MM.1S (cell line): ENCODE data around the gene WDR17.
A peak's percentile ranks its signal among the peaks of the same experiment; 100 is the strongest.

Experiments used
- DNase-seq: peaks from one replicate; pipeline ENCODE4 v3.0.0-alpha.2; 2015
- H2AFZ ChIP-seq: fragments of 300-600 bp; sonication (generic); 2 replicates; pipeline ENCODE4 v1.6.0; 2016; ENCODE audit warnings: antibody characterized with exemption, low read length
- H3F3A ChIP-seq: fragments of 300-600 bp; sonication (generic); 2 replicates; pipeline ENCODE4 v1.6.1; 2016; ENCODE audit warnings: mild to moderate bottlenecking, antibody characterized with exemption, low read length, moderate library complexity, mixed read lengths; ENCODE audit not compliant: insufficient read depth
- H3K27ac ChIP-seq: fragments of 300-600 bp; sonication (generic); 2 replicates; pipeline ENCODE4 v1.5.1; 2016; ENCODE audit warnings: mild to moderate bottlenecking, low read length
- H3K27me3 ChIP-seq: fragments of 300-600 bp; sonication (generic); replicated peaks from 2 replicates; pipeline ENCODE4 v1.6.0; 2016; ENCODE audit warnings: low read length; ENCODE audit not compliant: insufficient read depth
- H3K36me3 ChIP-seq: fragments of 300-600 bp; sonication (generic); replicated peaks from 2 replicates; pipeline ENCODE4 v1.6.1; 2016; ENCODE audit warnings: mild to moderate bottlenecking, low read length, mixed read lengths; ENCODE audit not compliant: insufficient read depth
- H3K4me1 ChIP-seq: fragments of 300-600 bp; sonication (generic); 2 replicates; pipeline ENCODE4 v1.6.1; 2016; ENCODE audit warnings: low read length, mixed read lengths
- H3K4me2 ChIP-seq: fragments of 300-600 bp; sonication (generic); 2 replicates; pipeline ENCODE4 v1.6.0; 2016; ENCODE audit warnings: low read depth, low read length
- H3K4me3 ChIP-seq: fragments of 300-600 bp; sonication (generic); 2 replicates; pipeline ENCODE4 v1.5.1; 2016; ENCODE audit warnings: low read length, mixed read lengths
- H3K79me2 ChIP-seq: fragments of 300-600 bp; sonication (generic); 2 replicates; pipeline ENCODE4 v1.6.1; 2016; ENCODE audit warnings: mixed run types, low read length, mixed read lengths
- H3K9ac ChIP-seq: fragments of 300-600 bp; sonication (generic); 2 replicates; pipeline ENCODE4 v1.6.1; 2016; ENCODE audit warnings: low read length, mixed read lengths
- H3K9me2 ChIP-seq: fragments of 300-600 bp; sonication (generic); replicated peaks from 2 replicates; pipeline ENCODE4 v1.6.1; 2016; ENCODE audit warnings: mild to moderate bottlenecking, low read length, mixed read lengths; ENCODE audit not compliant: insufficient read depth
- H3K9me3 ChIP-seq: fragments of 300-600 bp; sonication (generic); replicated peaks from 2 replicates; pipeline ENCODE4 v1.6.1; 2016; ENCODE audit warnings: mild to moderate bottlenecking, low read length, mixed read lengths; ENCODE audit not compliant: insufficient read depth
- H4K20me1 ChIP-seq: fragments of 300-600 bp; sonication (generic); 2 replicates; pipeline ENCODE4 v1.6.1; 2016; ENCODE audit warnings: mild to moderate bottlenecking, low read length, moderate library complexity, mixed read lengths; ENCODE audit not compliant: insufficient read depth
- CTCF ChIP-seq: fragments of 300-600 bp; sonication (generic); IDR thresholded peaks from 2 replicates; pipeline ENCODE4 v1.5.1; 2016; ENCODE audit warnings: antibody characterized with exemption, low read length, mixed read lengths
- EZH2 ChIP-seq: fragments of 300-600 bp; sonication (generic); optimal IDR thresholded peaks from 2 replicates; pipeline ENCODE3; 2017; ENCODE audit warnings: low read depth, mild to moderate bottlenecking, antibody characterized with exemption, low read length, mixed read lengths
- EZH2phosphoT487 ChIP-seq: fragments of 300-600 bp; sonication (generic); IDR thresholded peaks from 2 replicates; pipeline ENCODE4 v1.6.1; 2018; ENCODE audit warnings: antibody characterized with exemption, low read length

WDR17 gene

GRCh38 chr4:176066757-176067156 is 1.1 kb downstream of the WDR17 start:
- no peak for DNase-seq
- Histone ChIP-seq H3K27me3 (no peaks in the 10 kb centered on the region), H2AFZ (no peak overlapping the region), H3K9ac (no peak overlapping the region), H3K4me1 (no peaks in the 10 kb centered on the region), H3K9me2 (no peaks in the 10 kb centered on the region), H3K27ac (no peak overlapping the region), H3F3A (peaks cover 6% of the 10 kb centered on the region; the same call in 1 of the 2 replicates), H4K20me1 (no peaks in the 10 kb centered on the region), H3K4me2 (0 out of 2 replicates have a peak overlapping the region, but pooled peaks have one; percentile 96), H3K4me3 (no peak overlapping the region), H3K36me3 (no peaks in the 10 kb centered on the region), H3K79me2 (no peaks in the 10 kb centered on the region), H3K9me3 (no peaks in the 10 kb centered on the region)
- no peak for TF ChIP-seq CTCF
- TF ChIP-seq EZH2, result no peak
- TF ChIP-seq EZH2phosphoT487, result no peak

GRCh38 chr4:176077561-176077960 is 11.9 kb downstream of the WDR17 start:
- Histone ChIP-seq H3K9me3 (no peaks in the 10 kb centered on the region), H3K9me2 (no peaks in the 10 kb centered on the region), H3F3A (no peaks in the 10 kb centered on the region), H2AFZ (no peak overlapping the region), H3K4me2 (no peak overlapping the region), H3K79me2 (no peaks in the 10 kb centered on the region), H4K20me1 (no peaks in the 10 kb centered on the region), H3K4me1 (no peaks in the 10 kb centered on the region), H3K27ac (no peak overlapping the region), H3K9ac (no peak overlapping the region), H3K27me3 (no peaks in the 10 kb centered on the region), H3K4me3 (no peak overlapping the region), H3K36me3 (no peaks in the 10 kb centered on the region)
- DNase-seq, result no peak
- TF ChIP-seq CTCF (no peak), EZH2phosphoT487 (no peak), EZH2 (no peak)

GRCh38 chr4:176084769-176085168 is 19.1 kb downstream of the WDR17 start:
- TF ChIP-seq EZH2phosphoT487, result no peak
- TF ChIP-seq EZH2, result no peak
- no peak for TF ChIP-seq CTCF
- Histone ChIP-seq H3K27ac (no peak overlapping the region), H3K9me3 (no peaks in the 10 kb centered on the region), H3K4me3 (no peak overlapping the region), H3K4me2 (no peak overlapping the region), H3K4me1 (no peaks in the 10 kb centered on the region), H2AFZ (no peak overlapping the region), H3K9me2 (no peaks in the 10 kb centered on the region), H3K36me3 (no peaks in the 10 kb centered on the region), H3K9ac (no peak overlapping the region), H3K79me2 (no peaks in the 10 kb centered on the region), H3K27me3 (no peaks in the 10 kb centered on the region), H4K20me1 (no peaks in the 10 kb centered on the region), H3F3A (no peaks in the 10 kb centered on the region)
- DNase-seq, result no peak
